ENCODE data around the gene CAGE1. TPM values are rescaled to one million over a fixed set of nuclear protein-coding genes. Genes with fewer than 3 reads are reported as not detected.

The CAGE1 gene
- total RNA-seq, 1 donor: 1.1 TPM

- DNase-seq (ENCODE audit: low read depth in 2 of 3, low spot score in 2 of 3): peak; percentile 69 to 97 (median 95)
Measured at GRCh38 chr6:7312616-7313504, 76.7 kb downstream of the CAGE1 start, which contains the start of gene SSR1. Gene SSR1 (minus strand): TSS chr6:7313199. CDS start chr6:7313120, 79 bp downstream.

GRCh38 chr6:7311917-7312615 lies 77.5 kb downstream of the CAGE1 start:
- peak in 2 of 3 donors; percentile 13 to 37 for DNase-seq (ENCODE audit: low read depth in 2 of 3, low spot score in 2 of 3)

GRCh38 chr6:7311176-7311575 lies 78.4 kb downstream of the CAGE1 start:
- DNase-seq (ENCODE audit: low read depth in 2 of 3, low spot score in 2 of 3): no peak

GRCh38 chr6:7309050-7309449 lies 80.5 kb downstream of the CAGE1 start:
- no peak for DNase-seq (ENCODE audit: low read depth in 2 of 3, low spot score in 2 of 3)

GRCh38 chr6:7307533-7307932 lies 82.0 kb downstream of the CAGE1 start:
- no peak for DNase-seq (ENCODE audit: low read depth in 2 of 3, low spot score in 2 of 3)

GRCh38 chr6:7304821-7305220 lies 84.7 kb downstream of the CAGE1 start:
- DNase-seq (ENCODE audit: low read depth in 2 of 3, low spot score in 2 of 3): no peak

DNA sequence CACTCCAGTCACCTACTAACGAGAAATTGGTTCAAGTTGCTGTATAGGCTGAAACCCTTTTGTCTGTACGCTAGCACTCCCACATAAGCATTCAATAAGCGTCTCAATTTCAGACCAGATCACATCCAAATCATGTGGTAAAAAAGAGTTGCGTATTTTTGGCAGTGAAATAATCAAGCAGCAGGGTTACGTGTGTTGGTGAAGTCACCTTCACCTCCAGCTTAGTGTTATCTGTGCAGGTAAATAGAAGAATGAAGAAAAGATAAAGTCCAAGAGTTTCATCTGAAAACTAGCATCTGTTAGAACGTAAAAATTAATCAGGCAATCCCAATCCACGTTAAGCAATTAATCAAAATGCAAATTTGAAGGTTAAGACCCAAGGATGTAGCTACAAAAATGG lies 87.8 kb downstream of the CAGE1 start:
- DNase-seq (ENCODE audit: low read depth in 2 of 3, low spot score in 2 of 3): no peak

DNA sequence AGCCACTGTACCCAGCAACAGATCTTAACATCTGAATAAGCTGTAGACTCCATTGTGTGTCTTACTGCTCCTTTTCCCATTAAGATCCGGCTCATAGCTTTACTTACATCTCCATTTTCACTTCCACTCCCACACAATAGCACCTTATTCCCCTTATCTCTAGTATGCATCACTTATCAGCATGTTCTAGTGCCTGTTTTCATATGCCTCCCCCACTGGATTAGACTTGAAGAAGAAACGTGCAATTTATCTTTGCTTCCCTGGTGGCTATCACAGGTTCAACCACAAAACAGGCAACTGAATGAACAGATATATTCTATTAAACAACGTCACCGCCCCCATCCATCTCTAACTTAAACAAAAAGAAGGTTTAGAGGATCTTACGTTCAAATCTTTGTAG lies 88.6 kb downstream of the CAGE1 start:
- no peak for DNase-seq (ENCODE audit: low read depth in 2 of 3, low spot score in 2 of 3)

DNA sequence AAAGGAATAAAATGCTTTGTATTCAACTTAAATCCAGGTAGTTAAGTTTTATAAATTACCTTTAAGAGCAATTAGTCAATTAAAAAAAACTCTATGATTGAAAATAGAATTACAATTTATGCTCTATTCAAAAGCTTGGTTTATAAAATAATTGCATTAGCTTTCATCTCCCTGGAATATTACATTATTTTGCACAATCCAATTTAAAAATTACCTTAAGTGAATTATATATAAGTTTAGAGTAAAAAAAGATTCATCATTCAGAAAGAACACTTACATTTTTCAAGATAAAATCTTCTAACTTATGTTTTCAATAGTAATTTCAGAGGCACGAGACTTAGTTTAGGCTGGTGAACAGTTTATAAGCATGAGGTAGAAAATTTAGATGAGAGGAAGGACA lies 91.4 kb downstream of the CAGE1 start:
- no peak for DNase-seq (ENCODE audit: low read depth in 2 of 3, low spot score in 2 of 3)

GRCh38 chr6:7296602-7297001 lies 92.9 kb downstream of the CAGE1 start:
- no peak for DNase-seq (ENCODE audit: low read depth in 2 of 3, low spot score in 2 of 3)

GRCh38 chr6:7295916-7296315 lies 93.6 kb downstream of the CAGE1 start:
- DNase-seq (ENCODE audit: low read depth in 2 of 3, low spot score in 2 of 3): no peak

DNA sequence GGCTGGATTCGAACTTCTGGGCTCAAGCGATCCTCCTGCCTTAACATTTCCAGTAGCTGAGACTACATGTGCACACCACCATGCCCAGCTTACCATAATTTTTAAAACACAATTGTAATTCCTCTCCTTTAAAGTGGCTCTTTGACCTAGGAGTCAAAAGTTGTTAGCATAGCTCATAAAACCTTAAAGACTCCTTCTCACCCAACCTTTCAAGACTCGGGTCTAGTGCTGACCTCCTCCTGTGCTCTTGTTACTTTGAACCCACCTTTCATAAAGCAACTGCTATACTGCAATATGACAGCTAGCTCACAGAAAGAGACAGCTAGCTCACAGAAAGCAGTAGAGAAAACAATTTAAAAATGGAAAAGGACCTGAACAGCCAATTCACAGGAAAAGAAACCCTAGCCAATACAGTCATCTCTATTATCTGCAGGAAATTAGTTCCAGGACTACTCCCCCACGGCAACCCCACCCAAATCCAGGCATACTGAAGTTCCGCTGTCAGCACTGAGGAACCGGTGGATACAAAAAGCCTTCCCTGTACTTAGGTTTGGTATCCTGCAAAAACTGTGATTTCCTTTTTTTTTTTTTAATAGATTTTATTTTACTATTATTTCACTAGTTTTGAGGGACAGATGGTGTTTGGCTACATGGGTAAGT lies 96.8 kb downstream of the CAGE1 start:
- DNase-seq (ENCODE audit: low read depth in 2 of 3, low spot score in 2 of 3): no peak

GRCh38 chr6:7290079-7290478 lies 99.5 kb downstream of the CAGE1 start:
- DNase-seq (ENCODE audit: low read depth in 2 of 3, low spot score in 2 of 3): no peak

GRCh38 chr6:7285416-7285815 lies 104.1 kb downstream of the CAGE1 start:
- DNase-seq (ENCODE audit: low read depth in 2 of 3, low spot score in 2 of 3): no peak

- DNase-seq (ENCODE audit: low read depth in 2 of 3, low spot score in 2 of 3): no peak
Measured at GRCh38 chr6:7283676-7284075, 105.9 kb downstream of the CAGE1 start.

GRCh38 chr6:7282097-7282906 lies 107.2 kb downstream of the CAGE1 start:
- DNase-seq (ENCODE audit: low read depth in 2 of 3, low spot score in 2 of 3): peak in 1 of 3 donors; percentile 36

Data from hematopoietic multipotent progenitor cell (in vitro differentiated cells).